Naive thymus-derived CD8-positive, alpha-beta T cell (primary cell): ENCODE results near the gene GADD45GIP1. TPM values are rescaled to one million over a fixed set of nuclear protein-coding genes. Genes with fewer than 3 reads are reported as not detected.
A peak's percentile ranks its signal among the peaks of the same experiment; 100 is the strongest.
"Not testable (repeated sequence)": the region's sequence is repeated elsewhere in the genome, so short reads cannot be mapped to it uniquely, and the experiment has no call there.

ENCODE experiments used
- ATAC-seq, 2 donors: fragments of 150-1000 bp; cut with Tn5 transposase in 1 of 2; sonication (Bioruptor Pico), chemical (Tn5 transposase) in 1 of 2; 1 replicate in 1 of 2; 2 replicates in 1 of 2; pipeline ENCODE4 v1.10.0; 2021; ENCODE audit warnings: mild to moderate bottlenecking in 2 of 2, moderate library complexity in 2 of 2
- POLR2A ChIA-PET: fragments of 350-600 bp; sonication (Branson Sonifier 250); formaldehyde crosslinking; loops from one replicate; lab custom pipeline; 2021; ENCODE audit warnings: antibody characterized with exemption; lab: Charles Lee
- DNase-seq, 10 donors: peaks; one replicate each; pipeline versions ENCODE4 v3.0.0 to v3.0.0-alpha.2; 2020 to 2022
- H3K27ac Mint-ChIP-seq, 10 donors: one replicate each; pipeline ENCODE4 v1.8.0; 2020 to 2022; ENCODE audit warnings: mild to moderate bottlenecking in 10 of 10, mixed read lengths in 10 of 10, moderate library complexity in 4 of 10, inconsistent platforms in 1 of 10
- H3K27me3 Mint-ChIP-seq, 5 donors: one replicate each; pipeline ENCODE4 v1.8.0; 2021 to 2022; ENCODE audit warnings: mixed read lengths in 5 of 5
- H3K36me3 Mint-ChIP-seq, 3 donors: one replicate each; pipeline ENCODE4 v1.8.0; 2020 to 2022; ENCODE audit warnings: mixed read lengths in 3 of 3, mild to moderate bottlenecking in 2 of 3, inconsistent platforms in 1 of 3
- H3K4me1 Mint-ChIP-seq, 4 donors: one replicate each; pipeline ENCODE4 v1.8.0; 2021 to 2022; ENCODE audit warnings: mixed read lengths in 4 of 4
- H3K4me3 Mint-ChIP-seq, 10 donors: one replicate each; pipeline ENCODE4 v1.8.0; 2020 to 2022; ENCODE audit warnings: mild to moderate bottlenecking in 10 of 10, mixed read lengths in 10 of 10, moderate library complexity in 6 of 10, inconsistent platforms in 1 of 10
- H3K9me3 Mint-ChIP-seq, 9 donors: one replicate each; pipeline ENCODE4 v1.8.0; 2020 to 2022; ENCODE audit warnings: mixed read lengths in 9 of 9, mild to moderate bottlenecking in 3 of 9, inconsistent platforms in 1 of 9, moderate library complexity in 1 of 9
- polyA plus RNA-seq, 3 donors: library from polyadenylated mRNA; unstranded; fragments of 300-500 nt; fragmentation: Illumina TruSeq; gene quantifications; one replicate each; pipeline ENCODE4 v1.2.3, GENCODE V29; 2021
- total RNA-seq, 8 experiments: library from RNA in 2 of 8; stranded (reverse) in 2 of 8; gene quantifications; one replicate each; pipeline ENCODE4 v1.2.3 and lab custom pipeline; 2021 to 2026

The GADD45GIP1 gene
- total and polyA plus RNA-seq, 5 experiments from 2014 or later = 17.3 to 65.1 (median 59.4) TPM

- DNase-seq (peak in 1 of 10 donors; percentile 43), ATAC-seq (peak in 1 of 2 donors; percentile 18)
- Mint-ChIP-seq H3K4me3 (peak overlapping the region in 2 of 10 donors; percentile 40 to 41), H3K9me3 (no peaks in the 10 kb centered on the region), H3K4me1 (peaks cover 0 to 10% (median 2%) of the 10 kb centered on the region in 4 donors), H3K36me3 (no peaks in the 10 kb centered on the region), H3K27me3 (peaks cover 0 to 10% (median 6%) of the 10 kb centered on the region in 5 donors), H3K27ac (peak overlapping the region in 6 of 10 donors; percentile 34 to 87 (median 53))
- POLR2A ChIA-PET = interaction anchor here (0.8 to 1.2 kb wide), 2 partner anchors 72 to 76 kb away, joined by 3 to 5 read pairs; no protein-coding TSS in a partner anchor
These were observed 28.2 kb upstream of the GADD45GIP1 start for GRCh38 chr19:12985049-12985776.

GRCh38 chr19:12984683-12985048 lies 27.6 kb upstream of the GADD45GIP1 start:
- POLR2A ChIA-PET = interaction anchor here (1.1 kb wide), 1 partner anchor 78 kb away, joined by 4 read pairs; no protein-coding TSS in a partner anchor
- Mint-ChIP-seq H3K4me1 (peaks cover 0 to 10% (median 2%) of the 10 kb centered on the region in 4 donors), H3K9me3 (no peaks in the 10 kb centered on the region), H3K4me3 (peak overlapping the region in 1 of 10 donors; percentile 38), H3K27ac (peak overlapping the region in 2 of 10 donors; percentile 81 to 87), H3K36me3 (no peaks in the 10 kb centered on the region), H3K27me3 (peaks cover 0 to 10% (median 8%) of the 10 kb centered on the region in 5 donors)
- ATAC-seq = no peak
- no peak for DNase-seq

GRCh38 chr19:12984143-12984627 lies 27.2 kb upstream of the GADD45GIP1 start:
- DNase-seq = peak in 1 of 10 donors; percentile 27
- ATAC-seq = no peak
- Mint-ChIP-seq H3K9me3 (no peaks in the 10 kb centered on the region), H3K27ac (no peak overlapping the region), H3K4me3 (no peak overlapping the region), H3K4me1 (peaks cover 0 to 10% (median 2%) of the 10 kb centered on the region in 4 donors), H3K36me3 (no peaks in the 10 kb centered on the region), H3K27me3 (peaks cover 0 to 10% (median 8%) of the 10 kb centered on the region in 5 donors)
- POLR2A ChIA-PET = interaction anchor here (1.1 kb wide), 1 partner anchor 78 kb away, joined by 4 read pairs; no protein-coding TSS in a partner anchor

GRCh38 chr19:12983542-12984142 lies 26.6 kb upstream of the GADD45GIP1 start:
- no peak overlapping the region for H3K4me3 Mint-ChIP-seq
- H3K4me1 Mint-ChIP-seq = peaks cover 0 to 10% (median 2%) of the 10 kb centered on the region in 4 donors
- no peaks in the 10 kb centered on the region for H3K36me3 Mint-ChIP-seq
- DNase-seq = peak; percentile 67 to 88 (median 86)
- H3K27me3 Mint-ChIP-seq = peaks cover 0 to 11% (median 9%) of the 10 kb centered on the region in 5 donors
- no peak overlapping the region for H3K27ac Mint-ChIP-seq
- H3K9me3 Mint-ChIP-seq = no peaks in the 10 kb centered on the region
- ATAC-seq = peak; percentile 82 to 88
- POLR2A ChIA-PET = interaction anchor here (1.1 kb wide), 1 partner anchor 79 kb away, joined by 4 read pairs; no protein-coding TSS in a partner anchor

GRCh38 chr19:12983091-12983490 lies 26.1 kb upstream of the GADD45GIP1 start:
- H3K27me3 Mint-ChIP-seq = peaks cover 0 to 14% (median 10%) of the 10 kb centered on the region in 5 donors
- no peaks in the 10 kb centered on the region for H3K36me3 Mint-ChIP-seq
- ATAC-seq (no peak), DNase-seq (no peak)
- H3K4me1 Mint-ChIP-seq = peaks cover 0 to 10% (median 2%) of the 10 kb centered on the region in 4 donors
- H3K9me3 Mint-ChIP-seq = no peaks in the 10 kb centered on the region
- H3K4me3 Mint-ChIP-seq = no peak overlapping the region
- POLR2A ChIA-PET = interaction anchor here (1.1 kb wide), 1 partner anchor 78 kb away, joined by 3 read pairs; no protein-coding TSS in a partner anchor
- H3K27ac Mint-ChIP-seq = no peak overlapping the region

GRCh38 chr19:12982648-12983047 lies 25.6 kb upstream of the GADD45GIP1 start:
- Mint-ChIP-seq H3K27ac (no peak overlapping the region), H3K9me3 (no peaks in the 10 kb centered on the region), H3K36me3 (no peaks in the 10 kb centered on the region), H3K4me3 (no peak overlapping the region), H3K27me3 (peaks cover 2 to 18% (median 15%) of the 10 kb centered on the region in 5 donors), H3K4me1 (peaks cover 4 to 11% (median 6%) of the 10 kb centered on the region in 4 donors)
- ATAC-seq (no peak), DNase-seq (no peak)
- POLR2A ChIA-PET = interaction anchor here (0.7 to 1.1 kb wide), 2 partner anchors 78 to 106 kb away, joined by 3 read pairs; no protein-coding TSS in a partner anchor

- POLR2A ChIA-PET = interaction anchor here (1.2 kb wide), 1 partner anchor 81 kb away, joined by 3 read pairs; no protein-coding TSS in a partner anchor
These were observed 23.0 kb upstream of the GADD45GIP1 start for GRCh38 chr19:12979974-12980373.

GRCh38 chr19:12976109-12976508 lies 19.1 kb upstream of the GADD45GIP1 start:
- H3K27me3 Mint-ChIP-seq = peaks cover 4 to 21% (median 16%) of the 10 kb centered on the region in 5 donors
- H3K27ac Mint-ChIP-seq, H3K9me3 Mint-ChIP-seq, ATAC-seq, H3K4me1 Mint-ChIP-seq, H3K36me3 Mint-ChIP-seq, H3K4me3 Mint-ChIP-seq, DNase-seq: not testable (repeated sequence)
- POLR2A ChIA-PET = interaction anchor here (0.7 to 2.6 kb wide), 2 partner anchors 118 to 1099 kb away, joined by 5 to 18 read pairs; no protein-coding TSS in a partner anchor

More at GRCh38 chr19:12979974-12980373, 23.0 kb upstream of the GADD45GIP1 start:
- no peak overlapping the region for H3K4me3 Mint-ChIP-seq
- peaks cover 4 to 22% (median 16%) of the 10 kb centered on the region in 5 donors for H3K27me3 Mint-ChIP-seq
- ATAC-seq (no peak), DNase-seq (no peak)
- no peak overlapping the region for H3K27ac Mint-ChIP-seq
- no peaks in the 10 kb centered on the region for H3K9me3 Mint-ChIP-seq
- H3K4me1 Mint-ChIP-seq = peaks cover 3 to 6% (median 4%) of the 10 kb centered on the region in 4 donors
- no peaks in the 10 kb centered on the region for H3K36me3 Mint-ChIP-seq

GRCh38 chr19:12975221-12975741 lies 18.3 kb upstream of the GADD45GIP1 start:
- H3K36me3 Mint-ChIP-seq = no peaks in the 10 kb centered on the region
- DNase-seq (no peak), ATAC-seq (no peak)
- H3K9me3 Mint-ChIP-seq = no peaks in the 10 kb centered on the region
- peaks cover 4 to 21% (median 15%) of the 10 kb centered on the region in 5 donors for H3K27me3 Mint-ChIP-seq
- no peak overlapping the region for H3K27ac Mint-ChIP-seq
- POLR2A ChIA-PET = no interaction called here
- H3K4me1 Mint-ChIP-seq = peaks cover 1 to 6% (median 4%) of the 10 kb centered on the region in 4 donors
- no peak overlapping the region for H3K4me3 Mint-ChIP-seq

GRCh38 chr19:12974301-12975220 lies 17.5 kb upstream of the GADD45GIP1 start:
- Mint-ChIP-seq H3K4me1 (peaks cover 1 to 6% (median 4%) of the 10 kb centered on the region in 4 donors), H3K27ac (no peak overlapping the region), H3K36me3 (no peaks in the 10 kb centered on the region), H3K4me3 (no peak overlapping the region), H3K9me3 (no peaks in the 10 kb centered on the region), H3K27me3 (peaks cover 4 to 21% (median 12%) of the 10 kb centered on the region in 5 donors)
- ATAC-seq (no peak), DNase-seq (no peak)
- POLR2A ChIA-PET = no interaction called here

- no peak overlapping the region for H3K27ac Mint-ChIP-seq
These were observed 16.2 kb upstream of the GADD45GIP1 start for GRCh38 chr19:12973236-12973635.

More at GRCh38 chr19:12973236-12973635, 16.2 kb upstream of the GADD45GIP1 start:
- no peak for DNase-seq
- H3K9me3 Mint-ChIP-seq = no peaks in the 10 kb centered on the region
- peaks cover 4 to 20% (median 11%) of the 10 kb centered on the region in 5 donors for H3K27me3 Mint-ChIP-seq
- no peak for ATAC-seq
- H3K36me3 Mint-ChIP-seq = no peaks in the 10 kb centered on the region
- POLR2A ChIA-PET = interaction anchor here (0.7 to 0.9 kb wide), 2 partner anchors 17 to 109 kb away, joined by 5 to 7 read pairs; no protein-coding TSS in a partner anchor
- H3K4me3 Mint-ChIP-seq = no peak overlapping the region
- peaks cover 1 to 6% (median 4%) of the 10 kb centered on the region in 4 donors for H3K4me1 Mint-ChIP-seq
